ENCODE data around the gene ALDH2.
A peak's percentile ranks its signal among the peaks of the same experiment; 100 is the strongest.
"Not testable (repeated sequence)": the region's sequence is repeated elsewhere in the genome, so short reads cannot be mapped to it uniquely, and the experiment has no call there.

ALDH2 gene

GRCh38 chr12:111759271-111759670 lies 7.5 kb upstream of the ALDH2 start:
- DNase-seq (ENCODE audit: low read depth): no peak

GRCh38 chr12:111759991-111760390 lies 6.7 kb upstream of the ALDH2 start:
- no peak for DNase-seq (ENCODE audit: low read depth)

GRCh38 chr12:111761099-111761498 lies 5.6 kb upstream of the ALDH2 start:
- no peak for DNase-seq (ENCODE audit: low read depth)

GRCh38 chr12:111761706-111762105 lies 5.0 kb upstream of the ALDH2 start:
- no peak for DNase-seq (ENCODE audit: low read depth)

GRCh38 chr12:111763552-111763951 lies 3.2 kb upstream of the ALDH2 start:
- not testable (repeated sequence) for DNase-seq (ENCODE audit: low read depth)

DNA sequence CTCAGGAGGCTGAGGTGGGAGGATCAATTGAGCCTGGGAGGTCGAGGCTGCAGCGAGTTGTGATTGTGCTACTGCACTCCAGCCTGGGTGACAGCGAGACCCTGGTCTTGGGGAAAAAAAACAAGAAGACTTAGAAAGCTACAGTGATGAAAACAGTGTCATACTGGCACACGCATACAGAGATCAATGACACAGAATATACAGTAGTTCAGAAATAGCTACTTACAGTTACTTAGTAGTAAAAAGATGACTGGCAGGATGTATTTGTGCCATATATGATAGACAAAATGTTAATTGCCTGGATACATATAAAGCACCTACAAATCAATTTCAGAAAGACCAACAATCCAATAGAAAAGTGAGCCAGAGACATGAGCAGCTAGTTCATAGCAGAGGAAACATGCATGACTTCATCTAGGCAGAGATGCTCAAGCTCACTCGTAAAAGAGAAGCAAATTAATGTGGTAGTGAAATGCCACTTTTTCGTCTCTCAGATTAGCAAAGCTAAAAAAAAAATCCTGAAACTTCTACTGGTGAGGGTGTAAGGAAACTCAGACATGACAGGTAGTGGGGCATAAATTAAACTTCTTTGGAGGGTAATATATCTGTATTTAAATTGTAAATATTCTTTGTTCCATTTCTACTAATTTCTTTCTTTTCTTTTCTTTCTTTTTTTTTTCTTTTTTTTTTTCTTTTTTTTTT lies 2.5 kb upstream of the ALDH2 start:
- no peak for DNase-seq (ENCODE audit: low read depth)

- peak; percentile 45 for DNase-seq (ENCODE audit: low read depth)
Observed at GRCh38 chr12:111767362-111768158, 827 bp downstream of the ALDH2 start.

- no peak for DNase-seq (ENCODE audit: low read depth)
Observed at GRCh38 chr12:111768159-111768895, 1.6 kb downstream of the ALDH2 start.

DNA sequence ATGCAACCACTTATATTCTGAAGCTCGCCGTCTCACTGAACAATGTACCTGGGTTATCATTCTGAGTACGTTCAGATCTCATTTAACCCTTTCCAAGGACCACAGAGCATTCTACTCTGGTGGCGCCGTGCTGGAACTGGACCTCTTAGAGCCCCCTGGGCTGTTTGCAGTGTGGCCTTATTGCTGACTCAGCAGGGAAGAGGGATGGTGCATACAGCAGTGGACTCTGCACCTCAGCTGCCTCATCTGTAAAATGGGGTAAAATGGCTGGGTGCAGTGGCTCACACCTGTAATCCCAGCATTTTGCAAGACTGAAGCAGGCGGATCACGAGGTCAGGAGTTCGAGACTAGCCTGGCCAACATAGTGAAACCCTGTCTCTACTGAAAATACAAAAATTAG lies 2.9 kb downstream of the ALDH2 start:
- no peak for DNase-seq (ENCODE audit: low read depth)

DNA sequence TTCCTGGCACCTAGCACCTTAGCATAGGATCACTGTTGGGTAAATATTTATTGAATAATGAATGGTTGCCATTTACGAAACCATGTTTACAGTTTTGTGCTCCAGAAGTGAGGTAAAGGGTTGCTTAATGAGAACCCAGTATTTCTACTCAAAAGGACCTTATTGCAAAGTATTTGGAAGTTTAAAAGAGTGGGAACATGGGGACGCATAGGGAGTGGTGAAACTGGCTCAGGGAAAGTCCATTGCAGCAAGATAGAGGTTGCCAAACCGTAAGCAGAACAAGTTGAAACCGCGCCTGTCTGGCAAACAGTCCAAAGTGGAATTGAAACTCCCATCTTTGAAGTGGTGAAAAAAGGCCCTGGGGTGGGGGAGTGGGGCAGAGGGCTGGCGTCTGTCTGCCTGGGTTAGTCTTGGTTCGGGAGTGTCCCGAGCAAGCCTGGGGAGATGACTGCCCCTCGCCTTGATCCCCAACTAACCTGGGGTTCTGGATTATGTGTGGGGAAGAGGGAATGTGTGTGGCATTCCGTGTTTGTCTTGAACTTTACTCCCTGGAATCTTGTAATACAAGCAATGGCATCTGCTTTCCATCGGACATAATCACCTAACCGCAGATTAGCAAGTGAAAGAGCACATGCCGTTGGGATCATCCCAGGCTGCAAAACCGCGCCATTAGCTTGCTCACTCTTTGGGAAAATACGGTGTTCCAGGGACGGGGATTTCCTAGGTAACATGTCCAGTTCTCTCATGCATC lies 7.2 kb downstream of the ALDH2 start:
- DNase-seq (ENCODE audit: low read depth): peak; percentile 97

DNA sequence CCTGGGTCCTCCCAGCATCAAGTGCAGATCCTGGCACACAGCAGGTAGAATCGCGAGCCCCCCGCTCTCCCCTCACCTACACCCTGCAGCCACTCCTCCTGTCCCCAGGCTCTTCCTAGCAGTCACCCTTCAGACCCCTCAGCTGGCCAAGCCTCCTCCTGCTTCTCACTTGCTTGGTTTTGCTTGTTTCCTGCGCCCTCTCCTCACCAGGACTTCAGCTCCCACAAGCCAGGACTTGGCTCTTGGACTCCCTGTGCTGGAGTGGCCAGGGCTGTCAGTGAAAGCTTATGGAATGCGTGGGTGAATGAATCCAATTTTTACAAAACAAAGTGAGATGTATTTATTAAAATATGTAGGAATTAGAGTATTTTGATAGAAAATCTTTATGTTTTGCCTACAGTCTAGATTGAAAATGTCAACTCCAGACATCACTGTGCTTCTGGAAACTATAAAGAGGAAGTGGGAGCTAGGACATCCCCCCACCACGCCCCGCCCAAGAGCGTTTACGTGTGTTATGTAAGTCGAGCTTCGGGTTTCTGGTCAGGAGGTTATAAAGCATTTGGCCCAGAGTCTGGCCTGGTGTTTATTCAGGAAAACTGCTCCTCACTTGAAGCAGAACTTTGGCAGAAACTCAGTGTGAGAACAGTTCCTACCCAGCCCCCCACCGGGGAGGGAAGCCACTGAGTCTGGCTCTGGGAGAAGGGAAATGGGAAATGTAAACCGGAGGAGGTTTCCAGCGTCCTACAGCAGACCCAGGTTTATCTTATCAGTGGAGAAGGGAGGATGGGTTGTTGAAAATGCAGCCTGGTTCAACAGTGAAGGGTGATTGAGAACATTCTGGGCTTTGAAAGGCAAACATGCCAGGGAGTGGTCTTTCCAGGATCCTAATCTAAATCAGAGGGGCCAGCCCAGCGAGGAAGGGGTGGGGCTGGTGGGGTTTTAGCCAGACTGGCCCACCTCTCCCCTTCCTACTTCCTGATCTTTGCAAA lies 8.8 kb downstream of the ALDH2 start:
- peak; percentile 62 for DNase-seq (ENCODE audit: low read depth)

DNA sequence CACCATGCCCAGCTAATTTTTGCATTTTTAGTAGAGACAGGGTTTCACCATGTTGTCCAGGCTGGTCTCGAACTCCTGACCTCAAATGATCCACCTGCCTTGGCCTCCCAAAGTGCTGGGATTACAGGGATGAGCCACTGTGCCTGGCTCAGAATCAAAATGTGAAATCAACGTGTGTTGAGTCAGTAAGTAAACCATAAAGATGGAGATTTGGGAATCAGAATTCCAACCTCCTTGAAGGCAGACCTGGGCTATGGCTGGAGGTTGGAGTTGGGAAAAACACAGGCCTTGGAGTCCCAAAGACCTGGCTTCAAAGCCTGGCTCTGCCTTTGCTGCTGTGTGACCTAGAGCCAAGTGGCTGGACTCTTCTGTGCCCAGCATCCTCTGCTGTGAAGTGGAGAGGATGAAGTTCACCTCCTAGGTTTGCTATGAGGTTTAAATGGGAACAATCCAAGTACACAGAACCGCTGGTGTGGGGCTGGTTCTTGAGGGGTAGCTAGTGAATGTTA lies 10.2 kb downstream of the ALDH2 start:
- DNase-seq (ENCODE audit: low read depth): no peak

DNA sequence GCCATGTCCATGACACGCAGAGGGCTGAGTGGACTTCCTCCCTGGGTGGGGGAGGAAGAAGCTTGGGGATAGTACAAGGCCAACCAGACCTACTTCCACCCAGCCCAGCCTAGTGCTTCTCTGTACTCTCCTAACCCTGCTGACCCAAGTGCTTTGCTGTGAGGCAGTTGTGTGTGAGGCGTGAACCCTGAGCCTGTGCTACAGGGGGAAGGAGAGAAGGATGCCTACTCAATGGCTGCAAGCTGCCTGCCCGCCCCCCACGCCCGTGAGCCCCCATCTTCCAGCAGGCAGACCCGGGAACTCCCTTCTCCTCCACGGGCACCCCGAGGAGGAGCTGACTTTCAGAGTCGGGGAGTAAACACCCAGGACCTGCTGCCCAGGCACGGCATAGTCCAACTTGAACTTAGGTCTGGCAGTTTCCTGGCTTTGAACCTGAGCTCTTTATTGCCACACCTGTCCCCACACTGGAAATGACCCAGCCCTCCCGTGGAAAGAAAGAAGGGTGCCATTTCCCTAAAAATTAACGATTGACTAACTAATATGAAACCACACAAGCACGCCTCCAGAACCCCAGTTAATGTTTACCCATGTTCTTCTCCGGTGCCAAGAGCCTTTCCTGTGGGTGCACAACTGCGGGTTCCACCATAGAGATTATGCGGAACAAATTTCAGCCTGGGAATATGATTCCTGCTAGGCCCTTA lies 10.8 kb downstream of the ALDH2 start:
- DNase-seq (ENCODE audit: low read depth): no peak

- no peak for DNase-seq (ENCODE audit: low read depth)
Observed at GRCh38 chr12:111780166-111780565, 13.4 kb downstream of the ALDH2 start.

- DNase-seq (ENCODE audit: low read depth): no peak
Observed at GRCh38 chr12:111780615-111781014, 13.9 kb downstream of the ALDH2 start.

DNA sequence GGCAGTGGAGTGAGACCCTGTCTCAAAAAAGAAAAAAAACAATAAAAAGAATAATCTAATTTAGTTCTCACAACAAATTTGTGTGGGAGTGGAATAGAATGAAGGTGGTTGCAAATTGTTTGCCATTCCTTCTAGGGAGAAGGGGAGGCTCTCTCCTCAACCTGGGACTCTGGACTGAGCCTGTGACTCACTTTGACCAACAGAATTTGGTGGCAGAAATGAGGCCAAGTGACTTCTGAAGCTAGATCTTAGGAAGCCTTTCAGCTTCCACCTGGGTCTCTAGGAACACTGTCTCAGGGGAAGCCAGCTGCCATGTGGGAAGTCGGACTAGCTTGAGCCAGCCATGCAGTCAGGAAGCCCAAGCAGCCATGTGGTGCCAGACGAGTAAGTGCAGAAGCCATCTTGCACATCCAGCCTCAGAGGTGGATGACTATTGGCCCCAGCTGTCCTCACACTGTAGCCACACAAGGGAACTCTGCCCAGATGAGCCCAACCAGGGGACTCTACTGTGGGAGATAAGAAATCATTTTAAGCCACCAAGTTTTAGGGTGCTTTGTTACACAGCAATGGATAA lies 14.4 kb downstream of the ALDH2 start:
- no peak for DNase-seq (ENCODE audit: low read depth)

- DNase-seq (ENCODE audit: low read depth): no peak
Observed at GRCh38 chr12:111783046-111783445, 16.3 kb downstream of the ALDH2 start.

DNA sequence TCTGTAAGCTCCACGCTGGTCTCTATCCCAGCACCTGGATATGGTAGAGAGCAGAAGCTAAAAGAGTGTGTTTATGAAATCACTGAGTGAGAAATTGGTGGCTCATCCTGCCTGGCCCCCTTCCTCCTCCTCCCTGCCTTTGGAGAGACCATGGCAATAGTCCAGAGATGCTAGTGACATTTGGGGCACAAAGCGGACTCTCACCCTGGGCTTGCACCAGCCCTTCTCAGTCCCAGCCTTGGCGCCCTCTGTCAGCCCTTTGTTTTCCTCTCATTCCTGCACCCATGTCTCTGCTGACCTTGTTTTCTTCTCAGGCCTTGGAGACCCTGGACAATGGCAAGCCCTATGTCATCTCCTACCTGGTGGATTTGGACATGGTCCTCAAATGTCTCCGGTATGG lies 18.2 kb downstream of the ALDH2 start:
- no peak for DNase-seq (ENCODE audit: low read depth)

GRCh38 chr12:111785651-111786050 lies 18.9 kb downstream of the ALDH2 start:
- DNase-seq (ENCODE audit: low read depth): no peak

DNA sequence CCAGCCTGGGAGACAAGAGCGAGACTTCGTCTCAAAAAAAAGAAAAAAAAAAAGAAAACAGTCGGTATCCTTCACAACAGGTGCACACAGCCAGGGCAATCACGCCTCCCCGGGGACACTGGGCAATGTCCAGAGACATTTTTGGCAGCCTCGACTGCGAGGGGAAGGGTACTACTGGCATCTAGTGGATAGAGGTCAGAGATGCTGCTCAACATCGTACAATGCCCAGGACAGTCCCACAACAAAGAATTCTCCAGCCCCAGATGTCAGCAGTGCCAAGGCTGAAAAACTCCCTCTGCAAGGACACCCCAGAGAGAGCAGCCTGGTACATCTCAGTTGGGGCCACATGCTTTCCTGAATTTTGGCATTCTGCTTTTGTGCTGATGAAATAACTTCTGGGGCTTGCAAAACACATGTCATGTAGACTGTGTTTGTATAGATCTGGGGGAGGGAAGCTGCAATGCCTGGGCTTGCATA lies 21.5 kb downstream of the ALDH2 start:
- DNase-seq (ENCODE audit: low read depth): peak; percentile 89

Data from fibroblast of gingiva (primary cell).